ENCODE measurements around the gene ZMIZ2.
A peak's percentile ranks its signal among the peaks of the same experiment; 100 is the strongest.
"Not testable (repeated sequence)": the region's sequence is repeated elsewhere in the genome, so short reads cannot be mapped to it uniquely, and the experiment has no call there.

Gene ZMIZ2

GRCh38 chr7:44732971-44733370, 15.7 kb upstream of the ZMIZ2 start:
- not testable (repeated sequence) for H3K9me3 ChIP-seq (replicated peaks; ENCODE audit: low read length); H3K4me2 ChIP-seq (ENCODE audit: low read length); H3K36me3 ChIP-seq (ENCODE audit: insufficient read depth, low read length); H3K27me3 ChIP-seq (ENCODE audit: control insufficient read depth, insufficient read depth, low read length); H3K4me3 ChIP-seq (ENCODE audit: low read length); H3K9ac ChIP-seq (ENCODE audit: low read depth, low read length)
- peaks cover 29% of the 10 kb centered on the region for H3K4me1 ChIP-seq (ENCODE audit: control insufficient read depth, insufficient read depth, low read length)

- Histone ChIP-seq H3K4me3 (ENCODE audit: low read length) (no peak overlapping the region), H3K4me2 (ENCODE audit: low read length) (peak overlapping the region; percentile 42), H3K9ac (ENCODE audit: low read depth, low read length) (peak overlapping the region; percentile 79), H3K4me1 (ENCODE audit: control insufficient read depth, insufficient read depth, low read length) (peaks cover 29% of the 10 kb centered on the region), H3K27me3 (ENCODE audit: control insufficient read depth, insufficient read depth, low read length) (no peaks in the 10 kb centered on the region), H3K36me3 (ENCODE audit: insufficient read depth, low read length) (no peaks in the 10 kb centered on the region), H3K9me3 (replicated peaks; ENCODE audit: low read length) (no peaks in the 10 kb centered on the region)
Measured at GRCh38 chr7:44733708-44734481, 14.8 kb upstream of the ZMIZ2 start.

- peak overlapping the region; percentile 56 for H3K4me3 ChIP-seq (ENCODE audit: low read length)
- peak overlapping the region; percentile 79 for H3K9ac ChIP-seq (ENCODE audit: low read depth, low read length)
- no peaks in the 10 kb centered on the region for H3K27me3 ChIP-seq (ENCODE audit: control insufficient read depth, insufficient read depth, low read length)
Measured at GRCh38 chr7:44735403-44736165, 13.1 kb upstream of the ZMIZ2 start.

GRCh38 chr7:44736896-44737295, 11.8 kb upstream of the ZMIZ2 start:
- H3K4me3 ChIP-seq (ENCODE audit: low read length), result no peak overlapping the region
- H3K9ac ChIP-seq (ENCODE audit: low read depth, low read length), result no peak overlapping the region
- H3K36me3 ChIP-seq (ENCODE audit: insufficient read depth, low read length), result no peaks in the 10 kb centered on the region
- H3K9me3 ChIP-seq (replicated peaks; ENCODE audit: low read length), result no peaks in the 10 kb centered on the region
- H3K4me2 ChIP-seq (ENCODE audit: low read length), result no peak overlapping the region
- peaks cover 34% of the 10 kb centered on the region for H3K4me1 ChIP-seq (ENCODE audit: control insufficient read depth, insufficient read depth, low read length)
- no peaks in the 10 kb centered on the region for H3K27me3 ChIP-seq (ENCODE audit: control insufficient read depth, insufficient read depth, low read length)

More at GRCh38 chr7:44735403-44736165, 13.1 kb upstream of the ZMIZ2 start:
- H3K4me2 ChIP-seq (ENCODE audit: low read length), result peak overlapping the region; percentile 77
- H3K4me1 ChIP-seq (ENCODE audit: control insufficient read depth, insufficient read depth, low read length), result peaks cover 34% of the 10 kb centered on the region
- H3K36me3 ChIP-seq (ENCODE audit: insufficient read depth, low read length), result no peaks in the 10 kb centered on the region
- H3K9me3 ChIP-seq (replicated peaks; ENCODE audit: low read length), result no peaks in the 10 kb centered on the region

GRCh38 chr7:44738051-44738723, 10.5 kb upstream of the ZMIZ2 start:
- Histone ChIP-seq H3K36me3 (ENCODE audit: insufficient read depth, low read length) (no peaks in the 10 kb centered on the region), H3K4me3 (ENCODE audit: low read length) (no peak overlapping the region), H3K9me3 (replicated peaks; ENCODE audit: low read length) (no peaks in the 10 kb centered on the region), H3K9ac (ENCODE audit: low read depth, low read length) (no peak overlapping the region), H3K27me3 (ENCODE audit: control insufficient read depth, insufficient read depth, low read length) (no peaks in the 10 kb centered on the region), H3K4me2 (ENCODE audit: low read length) (no peak overlapping the region), H3K4me1 (ENCODE audit: control insufficient read depth, insufficient read depth, low read length) (peaks cover 34% of the 10 kb centered on the region)

GRCh38 chr7:44738876-44739665, 9.6 kb upstream of the ZMIZ2 start:
- Histone ChIP-seq H3K27me3 (ENCODE audit: control insufficient read depth, insufficient read depth, low read length) (no peaks in the 10 kb centered on the region), H3K4me1 (ENCODE audit: control insufficient read depth, insufficient read depth, low read length) (peaks cover 27% of the 10 kb centered on the region), H3K4me3 (ENCODE audit: low read length) (no peak overlapping the region), H3K9me3 (replicated peaks; ENCODE audit: low read length) (no peaks in the 10 kb centered on the region), H3K4me2 (ENCODE audit: low read length) (no peak overlapping the region), H3K36me3 (ENCODE audit: insufficient read depth, low read length) (no peaks in the 10 kb centered on the region), H3K9ac (ENCODE audit: low read depth, low read length) (no peak overlapping the region)

GRCh38 chr7:44740055-44740454, 8.6 kb upstream of the ZMIZ2 start:
- Histone ChIP-seq H3K27me3 (ENCODE audit: control insufficient read depth, insufficient read depth, low read length) (no peaks in the 10 kb centered on the region), H3K4me2 (ENCODE audit: low read length) (no peak overlapping the region), H3K4me1 (ENCODE audit: control insufficient read depth, insufficient read depth, low read length) (peaks cover 17% of the 10 kb centered on the region), H3K9me3 (replicated peaks; ENCODE audit: low read length) (no peaks in the 10 kb centered on the region), H3K4me3 (ENCODE audit: low read length) (no peak overlapping the region), H3K9ac (ENCODE audit: low read depth, low read length) (no peak overlapping the region), H3K36me3 (ENCODE audit: insufficient read depth, low read length) (no peaks in the 10 kb centered on the region)

- Histone ChIP-seq H3K4me3 (ENCODE audit: low read length) (no peak overlapping the region), H3K9me3 (replicated peaks; ENCODE audit: low read length) (no peaks in the 10 kb centered on the region), H3K36me3 (ENCODE audit: insufficient read depth, low read length) (no peaks in the 10 kb centered on the region), H3K27me3 (ENCODE audit: control insufficient read depth, insufficient read depth, low read length) (no peaks in the 10 kb centered on the region), H3K4me2 (ENCODE audit: low read length) (no peak overlapping the region), H3K4me1 (ENCODE audit: control insufficient read depth, insufficient read depth, low read length) (peaks cover 12% of the 10 kb centered on the region), H3K9ac (ENCODE audit: low read depth, low read length) (no peak overlapping the region)
Measured at GRCh38 chr7:44743750-44744149, 4.9 kb upstream of the ZMIZ2 start.

GRCh38 chr7:44748948-44749731, 493 bp downstream of the ZMIZ2 start:
- peaks cover 6% of the 10 kb centered on the region for H3K36me3 ChIP-seq (ENCODE audit: insufficient read depth, low read length)
- H3K4me3 ChIP-seq (ENCODE audit: low read length), result peak overlapping the region; percentile 83
- H3K27me3 ChIP-seq (ENCODE audit: control insufficient read depth, insufficient read depth, low read length), result no peaks in the 10 kb centered on the region
- H3K9me3 ChIP-seq (replicated peaks; ENCODE audit: low read length), result no peaks in the 10 kb centered on the region
- H3K4me1 ChIP-seq (ENCODE audit: control insufficient read depth, insufficient read depth, low read length), result peaks cover 17% of the 10 kb centered on the region
- H3K9ac ChIP-seq (ENCODE audit: low read depth, low read length), result peak overlapping the region; percentile 90
- peak overlapping the region; percentile 93 for H3K4me2 ChIP-seq (ENCODE audit: low read length)

- Histone ChIP-seq H3K4me2 (ENCODE audit: low read length) (peak overlapping the region; percentile 93), H3K27me3 (ENCODE audit: control insufficient read depth, insufficient read depth, low read length) (no peaks in the 10 kb centered on the region), H3K4me1 (ENCODE audit: control insufficient read depth, insufficient read depth, low read length) (peaks cover 17% of the 10 kb centered on the region), H3K36me3 (ENCODE audit: insufficient read depth, low read length) (peaks cover 6% of the 10 kb centered on the region), H3K4me3 (ENCODE audit: low read length) (peak overlapping the region; percentile 83), H3K9ac (ENCODE audit: low read depth, low read length) (no peak overlapping the region), H3K9me3 (replicated peaks; ENCODE audit: low read length) (no peaks in the 10 kb centered on the region)
Measured at GRCh38 chr7:44749992-44750391, 1.3 kb downstream of the ZMIZ2 start.

Data from skeletal muscle satellite cell (primary cell).